HepG2 (cell line): ENCODE measurements around the gene PRDX5. TPM values are rescaled to one million over a fixed set of nuclear protein-coding genes. Genes with fewer than 3 reads are reported as not detected.

ENCODE experiments used
- DMAP1 ChIP-seq: IDR thresholded peaks from 2 replicates; pipeline ENCODE4 v1.6.1; 2016
- GABPA ChIP-seq, 2 experiments: IDR thresholded peaks; 2 replicates each; pipeline ENCODE4 v1.6.1; 2011 to 2016; ENCODE audit warnings: low read depth in 2 of 2, low read length in 1 of 2, missing biosample characterization in 1 of 2, missing genetic modification characterization in 1 of 2
- KLF12 ChIP-seq: sonication (generic); formaldehyde crosslinking; IDR thresholded peaks from 2 replicates; pipeline ENCODE4 v1.4.0; 2020; ENCODE audit warnings: missing genetic modification reagents, borderline replicate concordance
- MAF1 ChIP-seq: sonication (generic); formaldehyde crosslinking; IDR thresholded peaks from 2 replicates; pipeline ENCODE4 v1.5.0; 2020; ENCODE audit warnings: missing genetic modification reagents, borderline replicate concordance
- NFKB2 ChIP-seq: sonication (generic); formaldehyde crosslinking; IDR thresholded peaks from 2 replicates; pipeline ENCODE4 v1.4.0; 2020; ENCODE audit warnings: missing genetic modification reagents, borderline replicate concordance
- RARG ChIP-seq: sonication (generic); formaldehyde crosslinking; IDR thresholded peaks from 2 replicates; pipeline ENCODE4 v1.4.0; 2020; ENCODE audit warnings: low read depth, mild to moderate bottlenecking, missing genetic modification reagents
- U2AF2 ChIP-seq: fragments of 200-400 bp; formaldehyde crosslinking; IDR thresholded peaks from 2 replicates; pipeline ENCODE4 v1.6.1; 2017; ENCODE audit warnings: low read depth, mild to moderate bottlenecking, low read length
- ZHX2 ChIP-seq, 2 experiments: sonication (generic) in 1 of 2; formaldehyde crosslinking in 1 of 2; IDR thresholded peaks; 2 replicates each; pipeline versions ENCODE4 v1.6.1 to v1.9.0; 2014 to 2022; ENCODE audit warnings: antibody characterized with exemption in 1 of 2, borderline replicate concordance in 1 of 2, inconsistent platforms in 1 of 2, low read depth in 1 of 2, missing genetic modification reagents in 1 of 2
- ZNF432 ChIP-seq: sonication (generic); formaldehyde crosslinking; IDR thresholded peaks from 2 replicates; pipeline ENCODE4 v1.5.0; 2020; ENCODE audit warnings: missing genetic modification reagents, mild to moderate bottlenecking, borderline replicate concordance
- ZNF850 ChIP-seq: sonication (generic); formaldehyde crosslinking; conservative IDR thresholded peaks from 2 replicates; pipeline ENCODE4 v1.9.0; 2021; ENCODE audit warnings: mild to moderate bottlenecking, missing genetic modification reagents
- polyA plus RNA-seq, 8 experiments: library from polyadenylated mRNA; depleted of rRNA in 3 of 8; stranded (reverse) in 7 of 8; unstranded in 1 of 8; fragments of >200 nt; fragmentation: Illumina TruSeq in 4 of 8; extraction: Trizol in 4 of 8; gene quantifications; 2 replicates each; pipeline versions ENCODE4 v1.2.1 to v1.2.3, GENCODE V29; 2011 to 2016; ENCODE audit warnings: low read depth in 4 of 8, missing spikeins in 1 of 8, mixed read lengths in 1 of 8; ENCODE audit not compliant: insufficient read depth in 1 of 8
- total RNA-seq, 5 experiments: library from RNA; depleted of rRNA; stranded (reverse); fragments of >200 nt; fragmentation: Illumina TruSeq; extraction: Trizol; gene quantifications; 2 replicates each; pipeline ENCODE4 v1.2.3, GENCODE V29; 2016; ENCODE audit warnings: low read depth in 1 of 5
- TF ChIP-seq, protein P1 (sequence below): sonication (generic); formaldehyde crosslinking; IDR thresholded peaks from 2 replicates; pipeline ENCODE4 v1.4.0; 2020; ENCODE audit warnings: missing genetic modification reagents
- TF ChIP-seq, protein P2 (sequence below): sonication (generic); formaldehyde crosslinking; IDR thresholded peaks from 2 replicates; pipeline ENCODE4 v1.9.0; 2021; ENCODE audit warnings: mild to moderate bottlenecking, missing genetic modification reagents

PRDX5 gene
- total and polyA plus RNA-seq, 2 of the 13 experiments (the other 11 are each of a cell fraction or from before 2014, with no cell fraction given) = 215 to 311 TPM

GRCh38 chr11:64331569-64332371, 13.8 kb downstream of the PRDX5 start (continued):
- TF ChIP-seq ZHX2 (IDR thresholded peaks at IDR 0.05; ENCODE audit: low read depth) = no peak
- no peak for TF ChIP-seq ZHX2 (CRISPR knock-in tag; IDR thresholded peaks at IDR 0.05; ENCODE audit: borderline replicate concordance)
- no peak for TF ChIP-seq NFKB2
- TF ChIP-seq U2AF2 = no peak
- TF ChIP-seq, protein P1, sequence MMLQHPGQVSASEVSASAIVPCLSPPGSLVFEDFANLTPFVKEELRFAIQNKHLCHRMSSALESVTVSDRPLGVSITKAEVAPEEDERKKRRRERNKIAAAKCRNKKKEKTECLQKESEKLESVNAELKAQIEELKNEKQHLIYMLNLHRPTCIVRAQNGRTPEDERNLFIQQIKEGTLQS (CRISPR knock-in tag) = 0 out of 2 replicates have a peak, but pooled peaks have one; percentile 19
- no peak for TF ChIP-seq RARG (CRISPR knock-in tag)
- TF ChIP-seq ZNF432 = no peak
- TF ChIP-seq MAF1 (CRISPR knock-in tag) = no peak
- no peak for TF ChIP-seq GABPA (IDR thresholded peaks at IDR 0.05; ENCODE audit: low read depth, low read length)
- no peak for TF ChIP-seq GABPA (CRISPR knock-in tag; IDR thresholded peaks at IDR 0.05; ENCODE audit: low read depth)
- no peak for TF ChIP-seq KLF12 (CRISPR knock-in tag)
- TF ChIP-seq ZNF850 = no peak
- TF ChIP-seq, protein P2, sequence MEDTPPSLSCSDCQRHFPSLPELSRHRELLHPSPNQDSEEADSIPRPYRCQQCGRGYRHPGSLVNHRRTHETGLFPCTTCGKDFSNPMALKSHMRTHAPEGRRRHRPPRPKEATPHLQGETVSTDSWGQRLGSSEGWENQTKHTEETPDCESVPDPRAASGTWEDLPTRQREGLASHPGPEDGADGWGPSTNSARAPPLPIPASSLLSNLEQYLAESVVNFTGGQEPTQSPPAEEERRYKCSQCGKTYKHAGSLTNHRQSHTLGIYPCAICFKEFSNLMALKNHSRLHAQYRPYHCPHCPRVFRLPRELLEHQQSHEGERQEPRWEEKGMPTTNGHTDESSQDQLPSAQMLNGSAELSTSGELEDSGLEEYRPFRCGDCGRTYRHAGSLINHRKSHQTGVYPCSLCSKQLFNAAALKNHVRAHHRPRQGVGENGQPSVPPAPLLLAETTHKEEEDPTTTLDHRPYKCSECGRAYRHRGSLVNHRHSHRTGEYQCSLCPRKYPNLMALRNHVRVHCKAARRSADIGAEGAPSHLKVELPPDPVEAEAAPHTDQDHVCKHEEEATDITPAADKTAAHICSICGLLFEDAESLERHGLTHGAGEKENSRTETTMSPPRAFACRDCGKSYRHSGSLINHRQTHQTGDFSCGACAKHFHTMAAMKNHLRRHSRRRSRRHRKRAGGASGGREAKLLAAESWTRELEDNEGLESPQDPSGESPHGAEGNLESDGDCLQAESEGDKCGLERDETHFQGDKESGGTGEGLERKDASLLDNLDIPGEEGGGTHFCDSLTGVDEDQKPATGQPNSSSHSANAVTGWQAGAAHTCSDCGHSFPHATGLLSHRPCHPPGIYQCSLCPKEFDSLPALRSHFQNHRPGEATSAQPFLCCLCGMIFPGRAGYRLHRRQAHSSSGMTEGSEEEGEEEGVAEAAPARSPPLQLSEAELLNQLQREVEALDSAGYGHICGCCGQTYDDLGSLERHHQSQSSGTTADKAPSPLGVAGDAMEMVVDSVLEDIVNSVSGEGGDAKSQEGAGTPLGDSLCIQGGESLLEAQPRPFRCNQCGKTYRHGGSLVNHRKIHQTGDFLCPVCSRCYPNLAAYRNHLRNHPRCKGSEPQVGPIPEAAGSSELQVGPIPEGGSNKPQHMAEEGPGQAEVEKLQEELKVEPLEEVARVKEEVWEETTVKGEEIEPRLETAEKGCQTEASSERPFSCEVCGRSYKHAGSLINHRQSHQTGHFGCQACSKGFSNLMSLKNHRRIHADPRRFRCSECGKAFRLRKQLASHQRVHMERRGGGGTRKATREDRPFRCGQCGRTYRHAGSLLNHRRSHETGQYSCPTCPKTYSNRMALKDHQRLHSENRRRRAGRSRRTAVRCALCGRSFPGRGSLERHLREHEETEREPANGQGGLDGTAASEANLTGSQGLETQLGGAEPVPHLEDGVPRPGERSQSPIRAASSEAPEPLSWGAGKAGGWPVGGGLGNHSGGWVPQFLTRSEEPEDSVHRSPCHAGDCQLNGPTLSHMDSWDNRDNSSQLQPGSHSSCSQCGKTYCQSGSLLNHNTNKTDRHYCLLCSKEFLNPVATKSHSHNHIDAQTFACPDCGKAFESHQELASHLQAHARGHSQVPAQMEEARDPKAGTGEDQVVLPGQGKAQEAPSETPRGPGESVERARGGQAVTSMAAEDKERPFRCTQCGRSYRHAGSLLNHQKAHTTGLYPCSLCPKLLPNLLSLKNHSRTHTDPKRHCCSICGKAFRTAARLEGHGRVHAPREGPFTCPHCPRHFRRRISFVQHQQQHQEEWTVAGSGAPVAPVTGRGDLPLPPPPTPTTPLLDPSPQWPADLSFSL (CRISPR knock-in tag) = no peak
- no peak for TF ChIP-seq DMAP1 (CRISPR knock-in tag)
